MM.1S (cell line): ENCODE data around the gene ADGRG4.

Source experiments
- DNase-seq: peaks from one replicate; pipeline ENCODE4 v3.0.0-alpha.2; 2015
- H2AFZ ChIP-seq: fragments of 300-600 bp; sonication (generic); 2 replicates; pipeline ENCODE4 v1.6.0; 2016; ENCODE audit warnings: antibody characterized with exemption, low read length
- H3F3A ChIP-seq: fragments of 300-600 bp; sonication (generic); 2 replicates; pipeline ENCODE4 v1.6.1; 2016; ENCODE audit warnings: mild to moderate bottlenecking, antibody characterized with exemption, low read length, moderate library complexity, mixed read lengths; ENCODE audit not compliant: insufficient read depth
- H3K27ac ChIP-seq: fragments of 300-600 bp; sonication (generic); 2 replicates; pipeline ENCODE4 v1.5.1; 2016; ENCODE audit warnings: mild to moderate bottlenecking, low read length
- H3K27me3 ChIP-seq: fragments of 300-600 bp; sonication (generic); replicated peaks from 2 replicates; pipeline ENCODE4 v1.6.0; 2016; ENCODE audit warnings: low read length; ENCODE audit not compliant: insufficient read depth
- H3K36me3 ChIP-seq: fragments of 300-600 bp; sonication (generic); replicated peaks from 2 replicates; pipeline ENCODE4 v1.6.1; 2016; ENCODE audit warnings: mild to moderate bottlenecking, low read length, mixed read lengths; ENCODE audit not compliant: insufficient read depth
- H3K4me1 ChIP-seq: fragments of 300-600 bp; sonication (generic); 2 replicates; pipeline ENCODE4 v1.6.1; 2016; ENCODE audit warnings: low read length, mixed read lengths
- H3K4me2 ChIP-seq: fragments of 300-600 bp; sonication (generic); 2 replicates; pipeline ENCODE4 v1.6.0; 2016; ENCODE audit warnings: low read depth, low read length
- H3K4me3 ChIP-seq: fragments of 300-600 bp; sonication (generic); 2 replicates; pipeline ENCODE4 v1.5.1; 2016; ENCODE audit warnings: low read length, mixed read lengths
- H3K79me2 ChIP-seq: fragments of 300-600 bp; sonication (generic); 2 replicates; pipeline ENCODE4 v1.6.1; 2016; ENCODE audit warnings: mixed run types, low read length, mixed read lengths
- H3K9ac ChIP-seq: fragments of 300-600 bp; sonication (generic); 2 replicates; pipeline ENCODE4 v1.6.1; 2016; ENCODE audit warnings: low read length, mixed read lengths
- H3K9me2 ChIP-seq: fragments of 300-600 bp; sonication (generic); replicated peaks from 2 replicates; pipeline ENCODE4 v1.6.1; 2016; ENCODE audit warnings: mild to moderate bottlenecking, low read length, mixed read lengths; ENCODE audit not compliant: insufficient read depth
- H3K9me3 ChIP-seq: fragments of 300-600 bp; sonication (generic); replicated peaks from 2 replicates; pipeline ENCODE4 v1.6.1; 2016; ENCODE audit warnings: mild to moderate bottlenecking, low read length, mixed read lengths; ENCODE audit not compliant: insufficient read depth
- H4K20me1 ChIP-seq: fragments of 300-600 bp; sonication (generic); 2 replicates; pipeline ENCODE4 v1.6.1; 2016; ENCODE audit warnings: mild to moderate bottlenecking, low read length, moderate library complexity, mixed read lengths; ENCODE audit not compliant: insufficient read depth
- CTCF ChIP-seq: fragments of 300-600 bp; sonication (generic); IDR thresholded peaks from 2 replicates; pipeline ENCODE4 v1.5.1; 2016; ENCODE audit warnings: antibody characterized with exemption, low read length, mixed read lengths
- EZH2 ChIP-seq: fragments of 300-600 bp; sonication (generic); optimal IDR thresholded peaks from 2 replicates; pipeline ENCODE3; 2017; ENCODE audit warnings: low read depth, mild to moderate bottlenecking, antibody characterized with exemption, low read length, mixed read lengths
- EZH2phosphoT487 ChIP-seq: fragments of 300-600 bp; sonication (generic); IDR thresholded peaks from 2 replicates; pipeline ENCODE4 v1.6.1; 2018; ENCODE audit warnings: antibody characterized with exemption, low read length

The ADGRG4 gene

GRCh38 chrX:136258951-136259350 is 41.8 kb upstream of the ADGRG4 start:
- no peak for TF ChIP-seq EZH2phosphoT487
- no peak for TF ChIP-seq CTCF
- no peak for TF ChIP-seq EZH2
- H3K4me2 ChIP-seq, result no peak overlapping the region
- H3K9me2 ChIP-seq, result no peaks in the 10 kb centered on the region
- H3K4me1 ChIP-seq, result no peaks in the 10 kb centered on the region
- H3K9ac ChIP-seq, result no peak overlapping the region
- H3F3A ChIP-seq, result no peaks in the 10 kb centered on the region
- H3K27me3 ChIP-seq, result no peaks in the 10 kb centered on the region
- no peaks in the 10 kb centered on the region for H3K36me3 ChIP-seq
- no peak for DNase-seq
- H3K79me2 ChIP-seq, result no peaks in the 10 kb centered on the region
- no peaks in the 10 kb centered on the region for H4K20me1 ChIP-seq
- no peak overlapping the region for H2AFZ ChIP-seq
- H3K27ac ChIP-seq, result no peak overlapping the region
- H3K9me3 ChIP-seq, result no peaks in the 10 kb centered on the region
- H3K4me3 ChIP-seq, result no peak overlapping the region

GRCh38 chrX:136259543-136259942 is 41.2 kb upstream of the ADGRG4 start:
- no peaks in the 10 kb centered on the region for H4K20me1 ChIP-seq
- H3F3A ChIP-seq, result no peaks in the 10 kb centered on the region
- no peaks in the 10 kb centered on the region for H3K4me1 ChIP-seq
- no peak for DNase-seq
- no peaks in the 10 kb centered on the region for H3K9me3 ChIP-seq
- H2AFZ ChIP-seq, result no peak overlapping the region
- no peaks in the 10 kb centered on the region for H3K36me3 ChIP-seq
- H3K4me2 ChIP-seq, result no peak overlapping the region
- no peak overlapping the region for H3K9ac ChIP-seq
- H3K9me2 ChIP-seq, result no peaks in the 10 kb centered on the region
- no peak overlapping the region for H3K4me3 ChIP-seq
- H3K27me3 ChIP-seq, result no peaks in the 10 kb centered on the region
- H3K79me2 ChIP-seq, result no peaks in the 10 kb centered on the region
- H3K27ac ChIP-seq, result no peak overlapping the region
- TF ChIP-seq EZH2phosphoT487, result no peak
- no peak for TF ChIP-seq CTCF
- TF ChIP-seq EZH2, result no peak

GRCh38 chrX:136260776-136261175 is 40.0 kb upstream of the ADGRG4 start:
- Histone ChIP-seq H3K4me3 (no peak overlapping the region), H3K9me2 (no peaks in the 10 kb centered on the region), H3K79me2 (no peaks in the 10 kb centered on the region), H4K20me1 (no peaks in the 10 kb centered on the region), H3K27ac (no peak overlapping the region), H3K9ac (no peak overlapping the region), H3K4me2 (no peak overlapping the region), H3K36me3 (no peaks in the 10 kb centered on the region), H3K9me3 (no peaks in the 10 kb centered on the region), H3F3A (no peaks in the 10 kb centered on the region), H3K4me1 (no peaks in the 10 kb centered on the region), H2AFZ (no peak overlapping the region), H3K27me3 (no peaks in the 10 kb centered on the region)
- no peak for DNase-seq
- no peak for TF ChIP-seq EZH2
- no peak for TF ChIP-seq EZH2phosphoT487

GRCh38 chrX:136261321-136261720 is 39.4 kb upstream of the ADGRG4 start:
- Histone ChIP-seq H3K9ac (no peak overlapping the region), H3K36me3 (no peaks in the 10 kb centered on the region), H3F3A (no peaks in the 10 kb centered on the region), H3K27ac (no peak overlapping the region), H2AFZ (no peak overlapping the region), H3K4me2 (no peak overlapping the region), H4K20me1 (no peaks in the 10 kb centered on the region), H3K9me2 (no peaks in the 10 kb centered on the region), H3K27me3 (no peaks in the 10 kb centered on the region), H3K79me2 (no peaks in the 10 kb centered on the region), H3K4me1 (no peaks in the 10 kb centered on the region), H3K4me3 (no peak overlapping the region), H3K9me3 (no peaks in the 10 kb centered on the region)
- no peak for TF ChIP-seq EZH2phosphoT487
- no peak for TF ChIP-seq CTCF
- no peak for DNase-seq
